Dedifferentiated amniotic fluid mesenchymal stem cell (primary cell): ENCODE data around the gene RHOT2.
"Not testable (repeated sequence)": the region's sequence is repeated elsewhere in the genome, so short reads cannot be mapped to it uniquely, and the experiment has no call there.

ENCODE experiments used
- DNase-seq: peaks from one replicate; pipeline ENCODE4 v3.0.0-alpha.2; 2016; ENCODE audit errors: extremely low spot score

Gene RHOT2

DNA sequence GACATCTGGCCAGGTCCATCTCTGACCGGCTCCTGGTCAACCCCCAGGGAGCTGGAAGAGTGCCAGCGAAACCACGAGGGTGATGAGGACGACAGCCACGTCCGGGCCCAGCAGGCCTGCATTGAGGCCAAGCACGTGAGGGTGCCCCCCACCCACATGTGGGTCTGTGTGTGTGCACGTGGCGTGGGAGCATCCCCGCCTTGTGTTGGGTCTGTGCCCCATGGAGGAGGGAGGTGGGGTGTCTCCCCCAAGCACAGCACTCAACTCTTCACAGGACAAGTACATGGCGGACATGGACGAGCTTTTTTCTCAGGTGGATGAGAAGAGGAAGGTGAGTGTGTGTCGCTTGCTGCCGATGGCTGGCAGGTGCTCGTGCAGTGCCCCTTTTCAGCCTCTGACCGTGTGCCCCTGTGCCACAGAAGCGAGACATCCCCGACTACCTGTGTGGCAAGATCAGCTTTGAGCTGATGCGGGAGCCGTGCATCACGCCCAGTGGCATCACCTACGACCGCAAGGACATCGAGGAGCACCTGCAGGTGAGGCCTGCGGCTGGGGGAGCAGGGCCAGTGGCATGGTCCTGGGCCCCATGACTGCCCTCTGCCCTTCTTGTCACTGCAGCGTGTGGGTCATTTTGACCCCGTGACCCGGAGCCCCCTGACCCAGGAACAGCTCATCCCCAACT, 14.0 kb downstream of the RHOT2 start:
- no peak for DNase-seq

DNA sequence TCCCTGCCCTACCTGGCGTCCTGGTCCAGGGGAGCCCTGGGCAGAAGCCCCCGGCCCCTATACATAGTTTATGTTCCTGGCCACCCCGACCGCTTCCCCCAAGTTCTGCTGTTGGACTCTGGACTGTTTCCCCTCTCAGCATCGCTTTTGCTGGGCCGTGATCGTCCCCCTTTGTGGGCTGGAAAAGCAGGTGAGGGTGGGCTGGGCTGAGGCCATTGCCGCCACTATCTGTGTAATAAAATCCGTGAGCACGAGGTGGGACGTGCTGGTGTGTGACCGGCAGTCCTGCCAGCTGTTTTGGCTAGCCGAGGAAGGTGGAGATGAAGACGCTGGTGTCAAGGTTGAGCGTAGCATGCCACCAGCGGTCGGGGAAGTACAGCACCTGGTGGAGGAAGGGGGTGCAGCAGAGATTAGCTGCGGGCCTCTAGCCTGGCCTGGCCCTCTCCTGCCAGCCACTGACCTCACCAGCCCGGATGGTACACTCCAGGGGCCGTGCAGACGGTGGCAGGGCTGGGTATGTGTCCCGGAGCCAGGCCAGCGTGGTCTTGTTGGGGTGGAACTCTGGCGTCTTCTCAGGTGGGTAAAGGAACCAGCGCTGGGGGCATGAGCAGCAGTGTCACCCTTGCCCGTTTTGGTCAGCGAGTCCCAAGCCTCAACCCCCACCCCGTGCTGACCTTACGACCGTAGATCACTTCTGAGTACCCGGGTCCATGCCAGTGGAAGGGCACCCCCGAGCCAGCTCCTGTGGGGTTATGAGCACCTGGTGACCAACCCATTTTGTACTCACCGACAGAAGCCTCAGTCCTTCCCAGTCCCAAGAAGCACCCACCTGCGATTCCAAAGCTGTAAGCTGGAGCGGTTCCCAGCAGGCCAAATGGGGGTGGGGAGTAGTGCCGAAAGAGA, 14.8 kb downstream of the RHOT2 start:
- DNase-seq, result no peak

DNA sequence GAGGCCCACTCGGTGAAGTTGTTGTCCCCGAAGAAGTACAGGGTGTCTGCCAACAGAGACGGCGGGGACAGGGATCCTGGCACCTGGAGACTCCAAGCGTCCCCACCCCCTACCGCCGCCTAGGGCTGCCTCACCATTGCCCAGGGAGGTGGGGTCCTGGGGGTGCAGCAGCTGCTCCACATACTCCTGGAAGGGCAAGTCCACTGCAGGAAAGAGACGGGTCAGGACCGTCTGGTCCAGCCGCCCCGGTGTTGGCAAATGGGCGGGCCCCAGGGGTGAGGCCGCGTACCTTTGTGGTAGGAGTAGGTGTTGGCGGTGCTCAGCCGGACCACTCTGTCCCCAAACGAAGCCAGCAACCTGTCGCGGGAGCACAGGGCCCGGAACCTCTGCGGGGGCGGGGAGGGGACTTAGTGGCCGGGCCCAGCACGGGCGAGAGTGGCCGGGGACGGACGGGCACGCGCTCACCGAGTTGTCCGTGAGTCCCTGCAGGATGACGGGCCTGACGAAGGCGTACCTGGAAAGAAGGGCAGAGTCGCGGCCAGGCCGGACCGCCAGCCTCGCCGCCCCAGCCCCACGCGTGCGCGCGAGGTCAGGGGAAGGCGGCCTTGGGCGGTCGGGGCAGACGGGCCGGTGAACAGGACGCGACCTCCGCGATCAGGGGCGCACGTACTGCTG, 15.6 kb downstream of the RHOT2 start:
- no peak for DNase-seq

DNA sequence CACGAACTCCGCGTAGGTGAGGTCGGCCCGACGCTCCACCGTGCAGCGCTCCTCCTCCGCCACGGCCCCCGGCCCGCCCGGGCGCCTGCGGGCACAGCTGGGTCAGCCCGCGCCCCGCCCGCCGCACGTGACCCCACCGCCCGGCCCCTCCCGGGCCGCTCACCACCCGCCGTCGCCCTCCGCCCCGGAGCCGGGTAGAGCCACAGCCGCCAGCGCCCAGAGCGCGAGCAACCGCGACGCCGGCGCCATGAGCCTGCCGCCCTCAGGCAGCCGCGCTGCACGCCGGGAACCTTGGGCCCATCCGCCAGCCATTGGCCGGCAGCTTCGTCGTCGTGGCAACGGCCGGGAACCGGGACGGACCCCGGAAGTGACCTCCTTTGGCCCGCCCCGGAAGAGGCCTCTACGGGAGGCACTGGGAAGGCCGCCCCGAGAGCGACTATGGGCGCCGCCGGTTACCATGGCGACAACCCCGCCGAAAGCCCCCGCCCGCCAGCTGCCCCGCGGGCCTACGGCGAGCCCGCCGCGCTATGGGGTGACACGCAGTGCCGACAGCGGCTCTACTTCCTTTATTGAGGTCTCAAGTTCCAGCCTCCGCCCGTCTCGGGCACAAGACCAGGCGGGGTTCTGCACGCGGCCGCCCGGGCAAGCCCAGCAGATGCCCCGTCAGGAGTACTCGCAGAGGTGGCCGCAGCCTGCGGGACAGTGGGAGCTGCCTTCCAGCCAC, 16.3 kb downstream of the RHOT2 start, which contains the start of gene JMJD8:
Gene JMJD8, minus strand, starts transcription at position 264 of the 724 bp plus-strand sequence. Its CDS starts 15 bp downstream, at position 249.
- peak; percentile 92 for DNase-seq

DNA sequence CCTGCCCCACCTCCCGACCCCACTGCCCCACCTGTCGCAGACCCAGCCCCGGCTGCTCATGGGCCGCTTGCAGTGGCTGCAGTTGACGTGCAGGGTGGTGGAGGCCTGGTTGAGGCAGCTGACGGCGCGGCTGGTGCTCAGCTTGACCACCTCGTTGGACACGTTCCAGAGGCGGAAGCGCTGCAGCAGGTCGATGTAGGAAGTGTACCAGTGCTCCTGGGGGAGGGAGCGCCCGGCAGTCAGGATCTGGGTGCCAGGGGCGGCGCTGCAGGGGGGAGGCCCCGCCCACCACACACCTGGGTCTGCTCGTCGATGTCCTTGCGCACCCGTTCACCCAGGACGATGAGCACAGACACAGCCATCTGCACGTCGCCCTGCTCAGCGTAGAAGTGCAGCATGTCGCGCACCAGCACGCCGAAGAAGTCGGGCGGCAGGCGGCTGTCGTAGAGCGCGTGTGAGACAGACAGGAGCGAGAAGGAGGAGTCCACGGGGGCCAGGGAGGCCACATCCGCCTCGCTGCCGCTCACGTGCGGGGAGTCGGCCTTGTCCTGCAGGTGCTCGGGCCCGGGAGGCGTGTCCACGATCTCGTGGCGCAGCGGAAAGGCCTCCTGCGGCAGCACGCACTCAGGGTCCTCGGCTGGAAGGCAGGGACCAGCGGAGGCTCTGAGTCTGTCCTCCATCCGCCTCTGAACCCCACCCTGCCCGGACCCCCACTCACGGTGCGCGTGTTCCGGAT, 17.2 kb downstream of the RHOT2 start:
- DNase-seq, result no peak

DNA sequence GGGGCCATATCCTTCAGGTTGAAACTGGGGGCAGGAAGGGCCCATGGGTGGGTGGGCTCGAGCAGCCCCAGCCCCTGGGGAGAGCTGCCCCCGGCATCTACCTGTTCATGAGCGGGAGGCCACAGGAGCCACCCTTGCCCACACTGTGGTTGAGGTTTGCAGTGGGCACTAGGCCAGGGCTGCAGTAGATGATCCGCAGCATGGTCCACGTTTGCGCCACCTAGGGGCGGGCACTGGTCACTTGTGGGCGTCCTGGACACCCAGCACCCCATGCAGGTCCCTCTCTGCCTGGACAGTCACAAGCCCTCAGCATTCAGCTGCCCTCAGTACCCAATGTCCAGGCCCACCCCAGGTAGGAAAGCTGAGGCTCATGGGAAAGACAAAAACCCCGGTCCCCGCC, 18.0 kb downstream of the RHOT2 start:
- DNase-seq, result no peak

DNA sequence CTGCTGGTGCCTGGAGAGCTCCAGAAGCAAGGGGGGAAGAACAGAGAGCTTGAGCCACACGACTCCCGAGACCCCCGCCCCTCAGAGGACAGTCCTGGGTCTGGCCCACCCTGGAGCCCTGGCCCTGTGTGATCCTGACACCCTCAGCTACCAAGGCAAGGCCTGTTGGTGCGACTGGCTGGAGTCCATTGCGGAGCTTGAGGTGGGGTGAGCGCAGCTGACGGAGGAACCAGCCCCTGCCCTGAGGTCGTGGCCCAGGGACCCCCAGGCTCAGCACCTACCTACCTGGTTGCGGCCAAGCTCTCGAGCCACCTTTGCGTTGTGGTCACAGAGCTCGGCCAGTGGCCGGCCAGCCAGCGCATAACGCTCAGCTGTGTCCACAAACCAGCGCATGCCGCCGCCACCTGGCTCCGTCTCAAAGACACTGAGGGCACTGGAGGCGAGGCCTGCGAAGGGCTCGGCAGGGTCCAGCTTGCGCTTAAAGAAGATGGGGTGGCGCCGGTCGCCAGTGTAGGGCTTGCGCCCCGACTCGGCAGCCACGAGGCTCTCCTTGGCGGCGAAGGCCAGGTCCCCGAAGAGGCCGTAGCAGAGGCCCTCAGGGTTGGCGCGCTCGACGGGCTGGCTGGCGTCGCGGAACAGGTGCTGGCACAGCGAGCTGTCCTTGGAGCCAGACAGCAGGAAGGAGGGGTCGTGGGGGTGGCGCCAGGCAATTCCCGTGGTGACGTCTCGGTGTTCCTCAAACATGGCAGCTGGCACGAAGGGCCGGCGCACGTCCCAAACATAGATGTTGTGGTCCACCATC, 18.7 kb downstream of the RHOT2 start:
- no peak for DNase-seq

DNA sequence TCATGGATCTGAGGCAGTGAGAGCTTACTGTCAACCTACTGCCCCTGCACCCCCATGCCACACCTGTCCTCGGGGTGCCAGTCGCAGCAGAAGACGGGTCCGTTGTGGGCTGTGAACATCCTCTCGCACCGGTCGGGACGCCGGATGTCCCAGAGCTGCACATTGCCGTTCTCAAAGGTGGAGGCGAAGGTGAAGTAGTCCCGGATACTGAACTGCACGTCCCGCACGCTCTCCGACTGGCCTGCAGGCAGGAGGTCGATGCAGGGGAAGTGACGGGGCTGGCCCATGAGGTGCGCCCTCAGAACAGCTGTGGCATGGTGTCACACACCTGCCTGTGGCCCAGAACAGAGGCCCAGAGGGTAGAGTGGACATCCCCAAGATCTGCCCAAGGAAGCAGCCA, 19.6 kb downstream of the RHOT2 start:
- DNase-seq, result no peak

DNA sequence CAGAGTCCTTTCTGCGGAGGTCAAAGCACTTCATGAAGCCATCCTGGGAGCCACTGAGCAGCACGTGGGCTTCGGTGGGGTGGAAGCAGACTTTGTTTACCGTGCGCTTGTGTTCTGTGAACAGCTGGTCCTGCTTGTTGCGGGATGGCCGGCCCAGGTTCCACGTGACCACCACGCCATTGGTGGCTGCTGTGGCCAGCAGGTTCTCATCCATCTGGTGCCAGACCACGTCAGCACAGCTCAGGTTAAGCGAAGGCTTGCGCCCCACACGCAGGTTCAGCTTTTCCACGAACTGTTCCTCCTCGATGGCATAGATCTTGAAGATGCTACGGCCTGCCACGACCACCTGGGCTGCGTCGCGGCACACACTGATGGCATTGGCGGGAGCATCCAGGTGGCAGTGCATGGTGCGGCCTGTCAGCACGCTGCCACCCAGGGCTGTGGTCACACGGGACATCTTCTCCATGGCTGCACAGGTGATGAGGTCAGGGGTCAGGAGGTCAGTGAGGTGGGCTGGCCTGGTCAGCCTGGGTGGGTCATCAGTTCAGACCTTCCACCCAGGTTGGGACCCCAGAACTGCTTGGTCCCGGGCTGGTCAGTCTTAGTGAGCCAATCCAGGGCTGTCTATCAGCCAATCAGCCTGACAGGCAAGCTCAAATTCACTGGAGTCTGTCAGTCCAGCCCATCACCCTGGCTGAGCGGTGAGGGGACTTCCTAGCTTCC, 21.4 kb downstream of the RHOT2 start:
- DNase-seq, result no peak

DNA sequence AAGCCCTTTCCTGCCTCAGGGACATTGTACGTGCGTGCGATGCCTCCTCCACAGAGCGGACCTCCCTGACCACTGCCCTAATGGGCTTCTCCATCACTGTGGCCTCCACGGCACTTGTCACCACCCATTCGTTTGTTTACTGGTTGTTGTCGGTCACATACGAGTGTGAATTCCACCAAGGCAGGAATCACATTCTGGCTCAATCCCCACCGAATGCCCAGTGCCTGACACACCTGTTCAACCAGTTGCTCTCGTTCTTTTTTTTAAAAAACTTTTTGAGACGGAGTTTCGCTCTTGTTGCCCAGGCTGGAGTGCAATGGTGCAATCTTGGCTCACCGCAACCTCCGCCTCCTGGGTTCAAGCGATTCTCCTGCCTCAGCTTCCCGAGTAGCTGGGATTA, 23.3 kb downstream of the RHOT2 start:
- DNase-seq, result not testable (repeated sequence)

DNA sequence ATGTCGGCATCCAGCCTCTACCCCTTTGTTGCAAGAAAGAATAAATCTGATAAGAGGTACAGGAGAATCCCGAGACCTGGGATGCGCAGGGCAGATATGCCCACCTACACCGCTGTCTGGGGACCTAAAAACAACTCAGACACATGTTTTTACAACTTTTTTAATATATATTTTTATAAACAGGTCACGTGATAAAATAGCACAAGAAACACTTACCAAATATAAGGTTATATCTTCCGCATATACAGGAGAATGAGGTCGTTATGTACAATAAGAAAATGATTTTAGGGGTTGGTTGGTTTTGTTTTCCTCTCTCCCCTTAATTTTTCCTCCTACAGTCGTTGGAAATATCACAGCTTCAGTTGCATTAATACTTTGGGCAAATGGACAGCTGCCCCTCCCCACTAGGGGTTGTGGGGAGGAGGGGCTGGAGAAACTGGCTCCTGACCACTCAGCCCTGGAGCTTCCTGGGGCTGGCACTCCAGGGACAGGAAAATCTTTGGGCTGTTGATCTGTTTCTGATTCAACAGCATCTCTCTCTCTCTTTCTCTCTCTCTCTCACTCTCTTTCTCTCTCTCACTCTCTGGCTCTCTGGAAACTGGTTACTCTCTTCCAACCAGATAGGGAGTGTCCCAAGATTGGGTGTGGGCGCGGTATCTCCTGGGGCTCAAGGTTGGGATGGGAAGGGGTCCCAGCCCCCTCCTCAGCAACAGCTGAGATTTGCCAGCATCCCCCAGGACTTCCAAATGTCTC, 24.6 kb downstream of the RHOT2 start:
- DNase-seq, result no peak

DNA sequence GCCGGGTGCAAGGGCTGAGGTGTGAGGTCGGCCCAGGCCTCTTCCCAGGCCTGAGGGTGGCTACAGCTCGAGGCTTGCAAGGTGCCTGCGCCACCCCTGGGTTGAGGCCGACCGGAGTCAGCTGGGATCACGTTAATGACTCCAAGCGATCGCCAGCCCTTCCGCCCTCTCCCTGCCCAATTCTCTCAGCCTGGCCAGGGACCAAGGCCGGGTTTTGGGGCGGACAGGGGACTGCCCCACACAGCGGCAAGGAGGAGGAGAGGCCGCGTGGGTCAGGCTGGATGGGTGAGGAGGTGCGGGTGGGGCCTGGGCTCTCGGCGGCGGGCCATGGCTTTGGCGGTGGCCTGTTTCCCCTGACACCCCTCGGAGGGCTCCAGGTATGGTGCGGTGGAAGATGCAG, 25.4 kb downstream of the RHOT2 start:
- DNase-seq, result no peak

DNA sequence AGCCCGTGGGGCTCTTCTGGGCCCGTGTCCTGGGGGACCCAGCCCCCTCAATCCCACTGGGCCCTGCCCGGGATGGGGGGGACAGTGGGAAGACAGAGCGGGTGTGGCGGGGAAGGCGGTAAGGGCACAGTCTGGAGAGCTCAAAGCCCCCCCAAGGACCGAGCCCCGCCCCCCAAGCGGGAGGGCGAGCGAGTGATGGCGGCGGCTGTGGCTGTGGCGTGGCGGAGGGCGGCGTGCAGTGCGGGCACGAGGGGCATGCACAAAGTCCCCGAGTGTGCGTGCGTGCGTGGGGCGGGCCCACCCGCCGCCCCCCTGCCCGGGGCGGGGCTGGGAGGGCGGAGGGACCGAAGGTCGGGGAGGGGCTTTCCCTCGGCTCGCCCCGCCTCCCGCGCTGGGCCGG, 25.8 kb downstream of the RHOT2 start:
- no peak for DNase-seq

DNA sequence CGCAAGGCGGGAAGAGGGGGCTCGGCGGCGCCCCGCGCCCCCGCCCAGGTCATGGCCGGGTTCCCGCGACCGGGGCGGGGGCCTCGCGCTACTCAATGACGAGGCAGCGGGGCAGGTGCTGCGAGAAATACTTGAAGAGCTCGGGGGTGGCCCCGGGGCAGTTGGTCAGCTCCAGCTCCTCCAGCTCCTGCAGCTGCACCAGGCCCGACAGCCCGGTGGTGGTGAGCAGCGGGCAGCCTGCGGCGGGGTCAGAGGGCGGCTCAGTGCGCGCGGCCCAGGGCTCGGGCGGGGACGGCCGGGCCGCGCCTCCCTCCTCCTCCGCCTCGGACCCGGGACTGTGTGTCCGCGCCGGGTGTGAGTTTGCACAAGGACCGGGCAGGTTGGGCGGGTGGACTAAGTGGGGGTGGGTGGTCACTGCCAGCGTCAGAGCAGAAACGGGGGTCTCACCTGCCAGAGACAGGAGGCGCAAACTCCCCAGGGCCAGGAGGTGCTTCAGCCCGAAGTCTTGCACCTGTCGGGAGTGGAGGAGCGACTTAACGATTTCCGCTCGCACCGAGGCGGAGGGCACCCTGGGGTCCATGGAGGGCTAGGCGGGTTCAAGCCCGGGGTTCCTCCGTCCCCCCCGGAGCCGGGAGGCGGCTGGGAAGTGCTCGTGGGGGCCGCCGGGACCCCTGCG, 26.4 kb downstream of the RHOT2 start:
- DNase-seq, result no peak

DNA sequence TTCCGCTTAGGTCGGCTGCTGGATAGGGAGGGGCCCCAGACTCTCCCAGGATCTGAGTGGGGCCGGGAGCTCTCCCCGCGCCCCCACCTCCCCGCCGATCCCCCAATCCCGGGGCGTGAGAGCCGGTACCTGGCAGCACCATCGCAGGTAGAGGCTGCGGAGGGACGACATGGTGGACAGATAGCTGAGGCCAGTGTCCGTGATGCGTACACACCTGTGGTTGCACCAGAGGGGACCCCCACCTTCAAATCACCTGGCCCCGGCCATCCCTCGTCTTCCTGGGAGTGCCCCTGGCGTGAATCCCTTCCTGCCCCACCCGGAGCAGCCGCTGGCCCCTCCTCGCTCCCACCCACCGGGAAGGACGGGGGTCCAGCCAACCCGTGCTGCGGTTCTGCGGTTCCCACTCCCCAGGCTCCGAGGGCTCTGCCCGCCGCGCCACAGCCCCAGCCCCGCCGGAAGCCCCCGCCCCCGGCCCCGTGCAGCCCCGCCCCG, 27.0 kb downstream of the RHOT2 start:
- DNase-seq, result no peak

DNA sequence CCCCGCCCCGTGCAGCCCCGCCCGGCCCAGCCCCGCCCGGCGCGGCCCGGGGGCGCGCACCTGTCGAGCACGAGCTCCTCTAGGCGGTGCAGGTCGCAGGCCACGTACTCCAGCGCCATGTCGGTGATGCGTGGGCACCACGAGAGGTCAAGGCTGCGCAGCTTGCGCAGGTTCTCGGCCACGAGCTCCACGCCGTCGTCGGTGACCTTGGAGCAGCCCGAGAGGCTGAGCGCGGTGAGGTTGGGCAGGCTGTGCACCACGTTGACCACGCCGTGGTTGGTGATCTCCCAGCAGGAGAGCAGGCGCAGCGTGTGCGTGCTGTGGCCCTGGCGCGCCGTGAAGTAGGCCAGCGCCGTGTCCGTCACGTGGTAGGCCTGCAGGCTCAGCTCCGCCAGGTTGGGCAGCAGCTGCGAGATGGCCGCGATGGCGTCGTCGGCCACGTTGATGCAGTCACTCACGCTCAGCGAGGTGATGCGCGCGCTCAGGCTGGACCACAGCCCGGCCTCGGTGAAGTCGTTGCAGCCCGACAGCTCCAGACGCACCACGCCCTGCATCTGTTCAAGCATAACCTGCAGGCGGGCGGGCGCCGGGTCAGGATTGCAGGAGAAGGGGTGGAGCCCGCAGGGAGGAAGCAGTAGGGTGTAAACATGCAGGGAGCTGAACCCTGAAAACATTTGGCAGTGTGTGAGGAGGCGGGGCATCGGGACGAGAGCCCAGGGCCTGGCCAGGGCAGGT, 27.6 kb downstream of the RHOT2 start:
- DNase-seq, result no peak

DNA sequence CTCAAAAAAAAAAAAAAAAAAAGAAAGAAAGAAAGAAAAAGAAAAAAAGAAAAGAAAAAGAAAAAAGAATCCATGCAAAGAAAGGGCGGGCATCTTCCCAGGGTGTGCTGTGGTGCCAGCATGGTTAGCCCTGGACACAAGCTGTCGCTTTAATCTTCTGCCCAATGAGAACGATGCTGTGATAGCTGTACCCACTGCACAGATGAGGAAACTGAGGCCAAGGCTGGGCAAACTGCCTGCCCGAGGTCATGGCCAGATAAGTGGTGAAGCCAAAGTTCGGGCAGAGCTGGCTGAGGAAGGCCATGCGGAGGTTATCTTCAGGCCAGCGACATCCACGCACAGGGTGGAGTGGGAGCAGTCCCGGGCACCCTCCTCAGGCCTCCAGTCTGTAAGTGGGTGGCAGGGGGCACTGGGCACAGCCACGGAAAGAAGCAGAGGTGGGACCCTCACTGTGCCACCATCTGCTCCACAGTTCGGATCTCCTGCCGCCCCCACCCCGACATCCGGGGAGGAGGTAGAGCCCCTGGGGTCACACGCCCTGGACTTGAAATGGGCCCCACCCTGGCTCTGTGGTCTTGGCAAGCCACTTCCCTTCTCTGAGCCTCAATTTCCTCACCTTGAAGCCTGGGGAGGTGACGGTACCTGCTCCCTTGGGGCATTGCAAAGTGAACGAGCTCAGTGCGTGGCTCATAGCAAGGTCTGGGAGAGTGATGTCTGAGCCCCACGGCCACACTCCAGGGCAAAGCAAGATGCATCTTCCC, 31.2 kb downstream of the RHOT2 start:
- no peak for DNase-seq
